Cardiac muscle cell (in vitro differentiated cells and primary cell): ENCODE measurements around the gene DGKI. TPM values are rescaled to one million over a fixed set of nuclear protein-coding genes. Genes with fewer than 3 reads are reported as not detected.
"Not testable (repeated sequence)": the region's sequence is repeated elsewhere in the genome, so short reads cannot be mapped to it uniquely, and the experiment has no call there.

Experiments
- DNase-seq, 2 donors: peaks; one replicate each; pipeline versions ENCODE4 v3.0.0 to v3.0.0-alpha.2; 2010 to 2017; ENCODE audit warnings: low read depth in 1 of 2, low spot score in 1 of 2
- H3K27ac ChIP-seq: fragments of 200-600 bp; sonication (generic); 2 replicates; pipeline ENCODE4 v1.5.1; 2016
- H3K27me3 ChIP-seq: fragments of 200-600 bp; sonication (generic); 2 replicates; pipeline ENCODE4 v1.6.0; 2016; ENCODE audit warnings: control low read depth
- H3K36me3 ChIP-seq: fragments of 200-600 bp; sonication (generic); 2 replicates; pipeline ENCODE4 v1.5.1; 2016; ENCODE audit warnings: control low read depth
- H3K4me1 ChIP-seq: fragments of 200-600 bp; sonication (generic); 2 replicates; pipeline ENCODE4 v1.8.1; 2017; ENCODE audit warnings: low read depth, mild to moderate bottlenecking, mixed run types
- H3K4me3 ChIP-seq: fragments of 200-600 bp; sonication (generic); 2 replicates; pipeline ENCODE4 v1.5.1; 2016; ENCODE audit warnings: mild to moderate bottlenecking
- H3K9me3 ChIP-seq: fragments of 200-600 bp; sonication (generic); 2 replicates; pipeline ENCODE4 v1.5.1; 2017; ENCODE audit warnings: low read depth, mild to moderate bottlenecking, control low read depth
- CTCF ChIP-seq: IDR thresholded peaks from 2 replicates; pipeline ENCODE4 v1.5.1; 2012; ENCODE audit warnings: low read depth, mild to moderate bottlenecking, low read length
- polyA plus RNA-seq: library from polyadenylated mRNA; unstranded; fragments of >200 nt; fragmentation: Nextera tagmentation; extraction: Ambion mirVana; gene quantifications from 2 replicates; pipeline ENCODE4 v1.2.1, GENCODE V29; 2016
- total RNA-seq: library from RNA; depleted of rRNA; stranded (reverse); fragments of >200 nt; gene quantifications from 2 replicates; pipeline ENCODE4 v1.2.3, GENCODE V29; 2016

The DGKI gene
- total and polyA plus RNA-seq, 2 experiments from 2014 or later: 35.0 to 52.7 TPM

GRCh38 chr7:137838706-137839315, 8.0 kb downstream of the DGKI start:
- TF ChIP-seq CTCF: no peak
- no peaks in the 10 kb centered on the region for H3K36me3 ChIP-seq
- no peak overlapping the region for H3K4me3 ChIP-seq
- no peaks in the 10 kb centered on the region for H3K9me3 ChIP-seq
- peak in 1 of 2 donors; percentile 79 for DNase-seq
- peaks cover 26% of the 10 kb centered on the region for H3K4me1 ChIP-seq
- peak overlapping the region; percentile 51 for H3K27ac ChIP-seq
- H3K27me3 ChIP-seq: no peaks in the 10 kb centered on the region

GRCh38 chr7:137836541-137836940, 10.2 kb downstream of the DGKI start:
- Histone ChIP-seq H3K4me3 (no peak overlapping the region), H3K27me3 (no peaks in the 10 kb centered on the region), H3K9me3 (no peaks in the 10 kb centered on the region), H3K27ac (no peak overlapping the region), H3K36me3 (no peaks in the 10 kb centered on the region), H3K4me1 (peaks cover 26% of the 10 kb centered on the region)
- no peak for DNase-seq
- no peak for TF ChIP-seq CTCF

- H3K36me3 ChIP-seq: no peaks in the 10 kb centered on the region
- no peak for TF ChIP-seq CTCF
- peaks cover 26% of the 10 kb centered on the region for H3K4me1 ChIP-seq
- no peak overlapping the region for H3K27ac ChIP-seq
- no peaks in the 10 kb centered on the region for H3K9me3 ChIP-seq
- H3K27me3 ChIP-seq: no peaks in the 10 kb centered on the region
- no peak overlapping the region for H3K4me3 ChIP-seq
- no peak for DNase-seq
Measured at GRCh38 chr7:137836113-137836509, 10.7 kb downstream of the DGKI start.

- Histone ChIP-seq H3K27me3 (no peaks in the 10 kb centered on the region), H3K27ac (no peak overlapping the region), H3K9me3 (no peaks in the 10 kb centered on the region), H3K36me3 (no peaks in the 10 kb centered on the region), H3K4me1 (peaks cover 24% of the 10 kb centered on the region), H3K4me3 (no peak overlapping the region)
- TF ChIP-seq CTCF: no peak
- DNase-seq: no peak
Measured at GRCh38 chr7:137835486-137836112, 11.2 kb downstream of the DGKI start.

GRCh38 chr7:137834552-137834951, 12.2 kb downstream of the DGKI start:
- Histone ChIP-seq H3K4me3 (no peak overlapping the region), H3K27ac (no peak overlapping the region), H3K27me3 (no peaks in the 10 kb centered on the region), H3K36me3 (no peaks in the 10 kb centered on the region), H3K4me1 (peaks cover 18% of the 10 kb centered on the region), H3K9me3 (no peaks in the 10 kb centered on the region)
- TF ChIP-seq CTCF: no peak
- peak in 1 of 2 donors; percentile 28 for DNase-seq

- not testable (repeated sequence) for H3K4me3 ChIP-seq, H3K36me3 ChIP-seq, H3K27ac ChIP-seq, H3K9me3 ChIP-seq, H3K27me3 ChIP-seq, DNase-seq
- H3K4me1 ChIP-seq: peaks cover 19% of the 10 kb centered on the region
Measured at GRCh38 chr7:137832990-137833389, 13.8 kb downstream of the DGKI start.
